Measurements from ENCODE around the gene SYNCRIP. TPM values are rescaled to one million over a fixed set of nuclear protein-coding genes. Genes with fewer than 3 reads are reported as not detected.

Gene SYNCRIP
- total RNA-seq, 1 experiment from 2014 or later, result 189 TPM

DNA sequence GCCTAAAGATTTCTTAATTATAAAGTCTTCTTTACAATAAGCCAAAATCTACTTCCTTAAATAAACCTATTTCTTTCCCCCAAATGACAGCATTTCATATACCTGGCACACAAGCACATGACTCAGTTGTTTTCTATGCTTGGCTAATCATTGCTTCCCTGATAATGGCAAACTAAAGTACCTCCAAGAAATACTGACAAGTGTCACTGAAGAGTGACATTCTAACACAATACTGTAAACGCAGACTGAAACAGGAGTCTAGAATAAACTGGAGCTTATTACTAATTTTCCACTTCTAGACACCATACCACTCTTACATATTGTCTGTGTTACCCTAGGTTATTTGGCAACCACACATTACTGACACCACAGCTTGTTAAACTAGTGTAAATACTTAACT is 14.3 kb downstream of the SYNCRIP start:
- peaks cover 45 to 78% of the 10 kb centered on the region in 2 experiments for H3K36me3 ChIP-seq (ENCODE audit: control insufficient read depth in 1 of 2, insufficient read depth in 2 of 2, low read length in 2 of 2)
- no peak for DNase-seq (ENCODE audit: low read depth, low spot score)
- ATAC-seq, result no peak

More for the DNA sequence above, 14.3 kb downstream of the SYNCRIP start:
- no peak overlapping the region for H3K4me2 ChIP-seq (ENCODE audit: low read length)
- no peak overlapping the region for H3K9ac ChIP-seq (ENCODE audit: low read length)
- no peak overlapping the region for H3K4me3 ChIP-seq (replicated peaks in 1 of 2; ENCODE audit: low read depth in 1 of 2, low read length in 2 of 2)
- H3K9me2 ChIP-seq (ENCODE audit: insufficient read depth), result no peaks in the 10 kb centered on the region
- H3K79me2 ChIP-seq (ENCODE audit: insufficient read depth, low read length), result peaks cover 98% of the 10 kb centered on the region
- H3K27ac ChIP-seq (ENCODE audit: low read depth, low read length), result no peak overlapping the region
- intact Hi-C loops (cut with micrococcal nuclease), result no loop called here
- no peak overlapping the region for H2AFZ ChIP-seq (ENCODE audit: low read depth, low read length, poor library complexity, severe bottlenecking)
- CTCF ChIA-PET, result no interaction called here
- 0 out of 4 replicates have a peak, but pooled peaks cover 0 to 4% of the 10 kb centered on the region in 2 experiments for H3K4me1 ChIP-seq (ENCODE audit: control insufficient read depth in 1 of 2, insufficient read depth in 2 of 2, low read length in 2 of 2)
- H3K9me3 ChIP-seq (ENCODE audit: control insufficient read depth in 1 of 2, insufficient read depth in 1 of 2, low read depth in 1 of 2, low read length in 2 of 2), result no peaks in the 10 kb centered on the region
- peaks cover 74% of the 10 kb centered on the region; the same call in 1 of the 2 replicates for H4K20me1 ChIP-seq (ENCODE audit: insufficient read depth)
- no TSS peak for BruUV-seq (replicated peaks)
- POLR2A ChIA-PET, result interaction anchor here (1.7 kb wide), 1 partner anchor 12 kb away, joined by 4 read pairs; no protein-coding TSS in a partner anchor
- RAD21 ChIA-PET (ENCODE audit: low non-redundant PET in 1 of 2, low total read pairs in 2 of 2, uncharacterized antibody in 2 of 2, unreplicated experiment in 2 of 2), result no interaction called here
- TF ChIP-seq CBX3 (IDR thresholded peaks at IDR 0.05; ENCODE audit: low read depth), result no peak
- TF ChIP-seq SP1 (IDR thresholded peaks at IDR 0.05; ENCODE audit: low read depth), result no peak
- no peak for TF ChIP-seq SIN3A (IDR thresholded peaks at IDR 0.05; ENCODE audit: low read depth)
- TF ChIP-seq, protein P1, sequence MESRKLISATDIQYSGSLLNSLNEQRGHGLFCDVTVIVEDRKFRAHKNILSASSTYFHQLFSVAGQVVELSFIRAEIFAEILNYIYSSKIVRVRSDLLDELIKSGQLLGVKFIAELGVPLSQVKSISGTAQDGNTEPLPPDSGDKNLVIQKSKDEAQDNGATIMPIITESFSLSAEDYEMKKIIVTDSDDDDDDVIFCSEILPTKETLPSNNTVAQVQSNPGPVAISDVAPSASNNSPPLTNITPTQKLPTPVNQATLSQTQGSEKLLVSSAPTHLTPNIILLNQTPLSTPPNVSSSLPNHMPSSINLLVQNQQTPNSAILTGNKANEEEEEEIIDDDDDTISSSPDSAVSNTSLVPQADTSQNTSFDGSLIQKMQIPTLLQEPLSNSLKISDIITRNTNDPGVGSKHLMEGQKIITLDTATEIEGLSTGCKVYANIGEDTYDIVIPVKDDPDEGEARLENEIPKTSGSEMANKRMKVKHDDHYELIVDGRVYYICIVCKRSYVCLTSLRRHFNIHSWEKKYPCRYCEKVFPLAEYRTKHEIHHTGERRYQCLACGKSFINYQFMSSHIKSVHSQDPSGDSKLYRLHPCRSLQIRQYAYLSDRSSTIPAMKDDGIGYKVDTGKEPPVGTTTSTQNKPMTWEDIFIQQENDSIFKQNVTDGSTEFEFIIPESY (IDR thresholded peaks at IDR 0.05; ENCODE audit: extremely low read depth, insufficient replicate concordance, low read length), result no peak
- TF ChIP-seq JUND (IDR thresholded peaks at IDR 0.05), result no peak
- TF ChIP-seq EGR1 (IDR thresholded peaks at IDR 0.05; ENCODE audit: low read depth), result no peak
- TF ChIP-seq, protein P2, sequence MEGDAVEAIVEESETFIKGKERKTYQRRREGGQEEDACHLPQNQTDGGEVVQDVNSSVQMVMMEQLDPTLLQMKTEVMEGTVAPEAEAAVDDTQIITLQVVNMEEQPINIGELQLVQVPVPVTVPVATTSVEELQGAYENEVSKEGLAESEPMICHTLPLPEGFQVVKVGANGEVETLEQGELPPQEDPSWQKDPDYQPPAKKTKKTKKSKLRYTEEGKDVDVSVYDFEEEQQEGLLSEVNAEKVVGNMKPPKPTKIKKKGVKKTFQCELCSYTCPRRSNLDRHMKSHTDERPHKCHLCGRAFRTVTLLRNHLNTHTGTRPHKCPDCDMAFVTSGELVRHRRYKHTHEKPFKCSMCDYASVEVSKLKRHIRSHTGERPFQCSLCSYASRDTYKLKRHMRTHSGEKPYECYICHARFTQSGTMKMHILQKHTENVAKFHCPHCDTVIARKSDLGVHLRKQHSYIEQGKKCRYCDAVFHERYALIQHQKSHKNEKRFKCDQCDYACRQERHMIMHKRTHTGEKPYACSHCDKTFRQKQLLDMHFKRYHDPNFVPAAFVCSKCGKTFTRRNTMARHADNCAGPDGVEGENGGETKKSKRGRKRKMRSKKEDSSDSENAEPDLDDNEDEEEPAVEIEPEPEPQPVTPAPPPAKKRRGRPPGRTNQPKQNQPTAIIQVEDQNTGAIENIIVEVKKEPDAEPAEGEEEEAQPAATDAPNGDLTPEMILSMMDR (IDR thresholded peaks at IDR 0.05 in 2 of 3, conservative IDR thresholded peaks at IDR 0.05 in 1 of 3; ENCODE audit: borderline replicate concordance in 1 of 3, insufficient read depth in 1 of 3, low read depth in 2 of 3, low read length in 2 of 3), result no peak
- TF ChIP-seq, protein P3, sequence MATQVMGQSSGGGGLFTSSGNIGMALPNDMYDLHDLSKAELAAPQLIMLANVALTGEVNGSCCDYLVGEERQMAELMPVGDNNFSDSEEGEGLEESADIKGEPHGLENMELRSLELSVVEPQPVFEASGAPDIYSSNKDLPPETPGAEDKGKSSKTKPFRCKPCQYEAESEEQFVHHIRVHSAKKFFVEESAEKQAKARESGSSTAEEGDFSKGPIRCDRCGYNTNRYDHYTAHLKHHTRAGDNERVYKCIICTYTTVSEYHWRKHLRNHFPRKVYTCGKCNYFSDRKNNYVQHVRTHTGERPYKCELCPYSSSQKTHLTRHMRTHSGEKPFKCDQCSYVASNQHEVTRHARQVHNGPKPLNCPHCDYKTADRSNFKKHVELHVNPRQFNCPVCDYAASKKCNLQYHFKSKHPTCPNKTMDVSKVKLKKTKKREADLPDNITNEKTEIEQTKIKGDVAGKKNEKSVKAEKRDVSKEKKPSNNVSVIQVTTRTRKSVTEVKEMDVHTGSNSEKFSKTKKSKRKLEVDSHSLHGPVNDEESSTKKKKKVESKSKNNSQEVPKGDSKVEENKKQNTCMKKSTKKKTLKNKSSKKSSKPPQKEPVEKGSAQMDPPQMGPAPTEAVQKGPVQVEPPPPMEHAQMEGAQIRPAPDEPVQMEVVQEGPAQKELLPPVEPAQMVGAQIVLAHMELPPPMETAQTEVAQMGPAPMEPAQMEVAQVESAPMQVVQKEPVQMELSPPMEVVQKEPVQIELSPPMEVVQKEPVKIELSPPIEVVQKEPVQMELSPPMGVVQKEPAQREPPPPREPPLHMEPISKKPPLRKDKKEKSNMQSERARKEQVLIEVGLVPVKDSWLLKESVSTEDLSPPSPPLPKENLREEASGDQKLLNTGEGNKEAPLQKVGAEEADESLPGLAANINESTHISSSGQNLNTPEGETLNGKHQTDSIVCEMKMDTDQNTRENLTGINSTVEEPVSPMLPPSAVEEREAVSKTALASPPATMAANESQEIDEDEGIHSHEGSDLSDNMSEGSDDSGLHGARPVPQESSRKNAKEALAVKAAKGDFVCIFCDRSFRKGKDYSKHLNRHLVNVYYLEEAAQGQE (IDR thresholded peaks at IDR 0.05; ENCODE audit: low read depth), result no peak
- TF ChIP-seq, protein P4, sequence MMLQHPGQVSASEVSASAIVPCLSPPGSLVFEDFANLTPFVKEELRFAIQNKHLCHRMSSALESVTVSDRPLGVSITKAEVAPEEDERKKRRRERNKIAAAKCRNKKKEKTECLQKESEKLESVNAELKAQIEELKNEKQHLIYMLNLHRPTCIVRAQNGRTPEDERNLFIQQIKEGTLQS (IDR thresholded peaks at IDR 0.05), result no peak
- TF ChIP-seq FOSL1 (IDR thresholded peaks at IDR 0.05; ENCODE audit: low read depth), result no peak
- TF ChIP-seq ELF1 (IDR thresholded peaks at IDR 0.05; ENCODE audit: borderline replicate concordance, low read depth), result no peak
- TF ChIP-seq CEBPB (IDR thresholded peaks at IDR 0.05; ENCODE audit: low read depth), result no peak
- no peak for TF ChIP-seq POLR2A (IDR thresholded peaks at IDR 0.05; ENCODE audit: borderline replicate concordance, extremely low read depth, insufficient read depth, insufficient read length)
- no peaks in the 10 kb centered on the region for H3K27me3 ChIP-seq (ENCODE audit: insufficient read depth, low read length)

Measured in HCT116 (cell line).